ENCODE measurements around the gene CACNA1H. TPM values are rescaled to one million over a fixed set of nuclear protein-coding genes. Genes with fewer than 3 reads are reported as not detected.
"Not testable (repeated sequence)": the region's sequence is repeated elsewhere in the genome, so short reads cannot be mapped to it uniquely, and the experiment has no call there.

The CACNA1H gene
- total RNA-seq, 1 donor from 2014 or later, result 26.1 TPM

GRCh38 chr16:1256296-1256873, 103.5 kb downstream of the CACNA1H start:
- H3K27ac ChIP-seq (ENCODE audit: low read depth, low read length); H3K9ac ChIP-seq (ENCODE audit: low read depth in 1 of 3, low read length in 3 of 3); H3K36me3 ChIP-seq (ENCODE audit: control insufficient read depth in 3 of 3, insufficient read depth in 3 of 3, low read length in 3 of 3); H3K4me3 ChIP-seq (ENCODE audit: low read length in 3 of 3); H3K9me3 ChIP-seq (ENCODE audit: control insufficient read depth in 3 of 3, low read length in 3 of 3); H3K4me1 ChIP-seq (ENCODE audit: control insufficient read depth in 3 of 3, insufficient read depth in 3 of 3, low read length in 3 of 3): not testable (repeated sequence)
- peaks cover 28 to 43% (median 37%) of the 10 kb centered on the region in 3 donors for H3K27me3 ChIP-seq (ENCODE audit: control insufficient read depth in 3 of 3, insufficient read depth in 3 of 3, low read length in 3 of 3)

GRCh38 chr16:1256874-1257322, 104.0 kb downstream of the CACNA1H start:
- Histone ChIP-seq H3K4me1 (ENCODE audit: control insufficient read depth in 3 of 3, insufficient read depth in 3 of 3, low read length in 3 of 3) (no peaks in the 10 kb centered on the region), H3K36me3 (ENCODE audit: control insufficient read depth in 3 of 3, insufficient read depth in 3 of 3, low read length in 3 of 3) (no peaks in the 10 kb centered on the region), H3K27me3 (ENCODE audit: control insufficient read depth in 3 of 3, insufficient read depth in 3 of 3, low read length in 3 of 3) (peaks cover 32 to 47% (median 41%) of the 10 kb centered on the region in 3 donors), H3K9me3 (ENCODE audit: control insufficient read depth in 3 of 3, low read length in 3 of 3) (no peaks in the 10 kb centered on the region), H3K9ac (ENCODE audit: low read depth in 1 of 3, low read length in 3 of 3) (no peak overlapping the region), H3K27ac (ENCODE audit: low read depth, low read length) (no peak overlapping the region), H3K4me3 (ENCODE audit: low read length in 3 of 3) (no peak overlapping the region)

GRCh38 chr16:1257561-1258224, 104.8 kb downstream of the CACNA1H start:
- peaks cover 37 to 54% (median 48%) of the 10 kb centered on the region in 3 donors for H3K27me3 ChIP-seq (ENCODE audit: control insufficient read depth in 3 of 3, insufficient read depth in 3 of 3, low read length in 3 of 3)

GRCh38 chr16:1258225-1258600, 105.3 kb downstream of the CACNA1H start:
- H3K27me3 ChIP-seq (ENCODE audit: control insufficient read depth in 3 of 3, insufficient read depth in 3 of 3, low read length in 3 of 3), result peaks cover 42 to 58% (median 53%) of the 10 kb centered on the region in 3 donors
- no peak overlapping the region for H3K27ac ChIP-seq (ENCODE audit: low read depth, low read length)

More at GRCh38 chr16:1257561-1258224, 104.8 kb downstream of the CACNA1H start:
- H3K36me3 ChIP-seq (ENCODE audit: control insufficient read depth in 3 of 3, insufficient read depth in 3 of 3, low read length in 3 of 3), result no peaks in the 10 kb centered on the region
- H3K27ac ChIP-seq (ENCODE audit: low read depth, low read length), result no peak overlapping the region
- H3K9ac ChIP-seq (ENCODE audit: low read depth in 1 of 3, low read length in 3 of 3), result no peak overlapping the region
- H3K4me3 ChIP-seq (ENCODE audit: low read length in 3 of 3), result no peak overlapping the region
- H3K9me3 ChIP-seq (ENCODE audit: control insufficient read depth in 3 of 3, low read length in 3 of 3), result no peaks in the 10 kb centered on the region
- no peaks in the 10 kb centered on the region for H3K4me1 ChIP-seq (ENCODE audit: control insufficient read depth in 3 of 3, insufficient read depth in 3 of 3, low read length in 3 of 3)

GRCh38 chr16:1258906-1259759, 106.2 kb downstream of the CACNA1H start:
- Histone ChIP-seq H3K4me3 (ENCODE audit: low read length in 3 of 3) (no peak overlapping the region), H3K36me3 (ENCODE audit: control insufficient read depth in 3 of 3, insufficient read depth in 3 of 3, low read length in 3 of 3) (no peaks in the 10 kb centered on the region), H3K27me3 (ENCODE audit: control insufficient read depth in 3 of 3, insufficient read depth in 3 of 3, low read length in 3 of 3) (peaks cover 43 to 64% (median 57%) of the 10 kb centered on the region in 3 donors), H3K27ac (ENCODE audit: low read depth, low read length) (no peak overlapping the region), H3K9me3 (ENCODE audit: control insufficient read depth in 3 of 3, low read length in 3 of 3) (no peaks in the 10 kb centered on the region), H3K4me1 (ENCODE audit: control insufficient read depth in 3 of 3, insufficient read depth in 3 of 3, low read length in 3 of 3) (no peaks in the 10 kb centered on the region), H3K9ac (ENCODE audit: low read depth in 1 of 3, low read length in 3 of 3) (no peak overlapping the region)

More at GRCh38 chr16:1258225-1258600, 105.3 kb downstream of the CACNA1H start:
- H3K9me3 ChIP-seq (ENCODE audit: control insufficient read depth in 3 of 3, low read length in 3 of 3), result no peaks in the 10 kb centered on the region
- H3K4me3 ChIP-seq (ENCODE audit: low read length in 3 of 3), result no peak overlapping the region
- no peak overlapping the region for H3K9ac ChIP-seq (ENCODE audit: low read depth in 1 of 3, low read length in 3 of 3)
- H3K36me3 ChIP-seq (ENCODE audit: control insufficient read depth in 3 of 3, insufficient read depth in 3 of 3, low read length in 3 of 3), result no peaks in the 10 kb centered on the region
- H3K4me1 ChIP-seq (ENCODE audit: control insufficient read depth in 3 of 3, insufficient read depth in 3 of 3, low read length in 3 of 3), result no peaks in the 10 kb centered on the region

- Histone ChIP-seq H3K4me3 (ENCODE audit: low read length in 3 of 3) (no peak overlapping the region), H3K9ac (ENCODE audit: low read depth in 1 of 3, low read length in 3 of 3) (no peak overlapping the region), H3K4me1 (ENCODE audit: control insufficient read depth in 3 of 3, insufficient read depth in 3 of 3, low read length in 3 of 3) (no peaks in the 10 kb centered on the region), H3K27ac (ENCODE audit: low read depth, low read length) (no peak overlapping the region), H3K9me3 (ENCODE audit: control insufficient read depth in 3 of 3, low read length in 3 of 3) (peaks cover 0 to 2% (median 0%) of the 10 kb centered on the region in 3 donors), H3K36me3 (ENCODE audit: control insufficient read depth in 3 of 3, insufficient read depth in 3 of 3, low read length in 3 of 3) (no peaks in the 10 kb centered on the region), H3K27me3 (ENCODE audit: control insufficient read depth in 3 of 3, insufficient read depth in 3 of 3, low read length in 3 of 3) (peaks cover 43 to 64% (median 57%) of the 10 kb centered on the region in 3 donors)
Measured at GRCh38 chr16:1259760-1260068, 106.8 kb downstream of the CACNA1H start.

- no peak overlapping the region for H3K9ac ChIP-seq (ENCODE audit: low read depth in 1 of 3, low read length in 3 of 3)
- H3K9me3 ChIP-seq (ENCODE audit: control insufficient read depth in 3 of 3, low read length in 3 of 3), result peaks cover 0 to 2% (median 0%) of the 10 kb centered on the region in 3 donors
- no peak overlapping the region for H3K4me3 ChIP-seq (ENCODE audit: low read length in 3 of 3)
- no peaks in the 10 kb centered on the region for H3K4me1 ChIP-seq (ENCODE audit: control insufficient read depth in 3 of 3, insufficient read depth in 3 of 3, low read length in 3 of 3)
- H3K27ac ChIP-seq (ENCODE audit: low read depth, low read length), result no peak overlapping the region
- H3K36me3 ChIP-seq (ENCODE audit: control insufficient read depth in 3 of 3, insufficient read depth in 3 of 3, low read length in 3 of 3), result no peaks in the 10 kb centered on the region
- peaks cover 43 to 64% (median 60%) of the 10 kb centered on the region in 3 donors for H3K27me3 ChIP-seq (ENCODE audit: control insufficient read depth in 3 of 3, insufficient read depth in 3 of 3, low read length in 3 of 3)
Measured at GRCh38 chr16:1260101-1260680, 107.3 kb downstream of the CACNA1H start.

- no peak overlapping the region for H3K27ac ChIP-seq (ENCODE audit: low read depth, low read length)
- no peak overlapping the region for H3K9ac ChIP-seq (ENCODE audit: low read depth in 1 of 3, low read length in 3 of 3)
- peaks cover 0 to 2% (median 0%) of the 10 kb centered on the region in 3 donors for H3K9me3 ChIP-seq (ENCODE audit: control insufficient read depth in 3 of 3, low read length in 3 of 3)
- H3K4me3 ChIP-seq (ENCODE audit: low read length in 3 of 3), result no peak overlapping the region
- no peaks in the 10 kb centered on the region for H3K36me3 ChIP-seq (ENCODE audit: control insufficient read depth in 3 of 3, insufficient read depth in 3 of 3, low read length in 3 of 3)
- no peaks in the 10 kb centered on the region for H3K4me1 ChIP-seq (ENCODE audit: control insufficient read depth in 3 of 3, insufficient read depth in 3 of 3, low read length in 3 of 3)
- H3K27me3 ChIP-seq (ENCODE audit: control insufficient read depth in 3 of 3, insufficient read depth in 3 of 3, low read length in 3 of 3), result peaks cover 43 to 62% (median 60%) of the 10 kb centered on the region in 3 donors
Measured at GRCh38 chr16:1261131-1261892, 108.4 kb downstream of the CACNA1H start.

GRCh38 chr16:1262210-1262845, 109.4 kb downstream of the CACNA1H start:
- no peaks in the 10 kb centered on the region for H3K4me1 ChIP-seq (ENCODE audit: control insufficient read depth in 3 of 3, insufficient read depth in 3 of 3, low read length in 3 of 3)
- no peaks in the 10 kb centered on the region for H3K36me3 ChIP-seq (ENCODE audit: control insufficient read depth in 3 of 3, insufficient read depth in 3 of 3, low read length in 3 of 3)
- no peak overlapping the region for H3K4me3 ChIP-seq (ENCODE audit: low read length in 3 of 3)
- peaks cover 0 to 2% (median 0%) of the 10 kb centered on the region in 3 donors for H3K9me3 ChIP-seq (ENCODE audit: control insufficient read depth in 3 of 3, low read length in 3 of 3)
- no peak overlapping the region for H3K27ac ChIP-seq (ENCODE audit: low read depth, low read length)
- peaks cover 43 to 57% (median 54%) of the 10 kb centered on the region in 3 donors for H3K27me3 ChIP-seq (ENCODE audit: control insufficient read depth in 3 of 3, insufficient read depth in 3 of 3, low read length in 3 of 3)
- H3K9ac ChIP-seq (ENCODE audit: low read depth in 1 of 3, low read length in 3 of 3), result no peak overlapping the region

Data from skeletal muscle tissue (tissue), 4 donors.